Kidney glomerular epithelial cell (primary cell): Measurements from ENCODE around the gene NFIA.
A peak's percentile ranks its signal among the peaks of the same experiment; 100 is the strongest.

ENCODE experiments used
- DNase-seq: peaks from one replicate; lab custom pipeline; 2025; lab: John Stamatoyannopoulos, UW

Gene NFIA

GRCh38 chr1:61083807-61084440 lies 1.6 kb downstream of the NFIA start:
- peak; percentile 46 for DNase-seq

- no peak for DNase-seq
Observed at GRCh38 chr1:61084491-61085031, 2.2 kb downstream of the NFIA start.

- no peak for DNase-seq
Observed at GRCh38 chr1:61085206-61085982, 3.0 kb downstream of the NFIA start.

- DNase-seq = no peak
Observed at GRCh38 chr1:61085983-61086644, 3.8 kb downstream of the NFIA start.

- no peak for DNase-seq
Observed at GRCh38 chr1:61087571-61087970, 5.2 kb downstream of the NFIA start.

GRCh38 chr1:61088163-61088974 lies 6.0 kb downstream of the NFIA start:
- DNase-seq = no peak

- DNase-seq = no peak
Observed at GRCh38 chr1:61089338-61089737, 7.0 kb downstream of the NFIA start.

- no peak for DNase-seq
Observed at GRCh38 chr1:61089741-61090140, 7.4 kb downstream of the NFIA start.

- DNase-seq = no peak
Observed at GRCh38 chr1:61090546-61091202, 8.3 kb downstream of the NFIA start.

- no peak for DNase-seq
Observed at GRCh38 chr1:61091455-61091854, 9.1 kb downstream of the NFIA start.

- no peak for DNase-seq
Observed at GRCh38 chr1:61092642-61093041, 10.3 kb downstream of the NFIA start.

- DNase-seq = no peak
Observed at GRCh38 chr1:61093525-61094137, 11.3 kb downstream of the NFIA start.

- DNase-seq = no peak
Observed at GRCh38 chr1:61094677-61095469, 12.5 kb downstream of the NFIA start.

- no peak for DNase-seq
Observed at GRCh38 chr1:61095470-61095812, 13.1 kb downstream of the NFIA start.

- DNase-seq = peak; percentile 78
Observed at GRCh38 chr1:61097317-61097716, 15.0 kb downstream of the NFIA start.

GRCh38 chr1:61097722-61098121 lies 15.4 kb downstream of the NFIA start:
- DNase-seq = no peak

GRCh38 chr1:61098333-61098732 lies 16.0 kb downstream of the NFIA start:
- DNase-seq = no peak

- DNase-seq = no peak
Observed at GRCh38 chr1:61098906-61099437, 16.6 kb downstream of the NFIA start.

- DNase-seq = no peak
Observed at GRCh38 chr1:61100578-61100977, 18.2 kb downstream of the NFIA start.

GRCh38 chr1:61101536-61101935 lies 19.2 kb downstream of the NFIA start:
- DNase-seq = no peak
